ENCODE results near the gene SLC25A12.

SLC25A12 gene

GRCh38 chr2:171879865-171880264 lies 14.2 kb downstream of the SLC25A12 start:
- DNase-seq (ENCODE audit: low spot score), result no peak
- no peak for TF ChIP-seq CTCF (IDR thresholded peaks at IDR 0.05; ENCODE audit: borderline replicate concordance, control extremely low read depth, extremely low read depth, insufficient read depth, missing control alignments)
- in situ Hi-C loops (cut with MboI; ENCODE audit: low sequenced_read_pairs, unreplicated experiment), result no loop called here

GRCh38 chr2:171878481-171878993 lies 15.5 kb downstream of the SLC25A12 start:
- in situ Hi-C loops (cut with MboI; ENCODE audit: low sequenced_read_pairs, unreplicated experiment), result no loop called here
- no peak for TF ChIP-seq CTCF (IDR thresholded peaks at IDR 0.05; ENCODE audit: borderline replicate concordance, control extremely low read depth, extremely low read depth, insufficient read depth, missing control alignments)
- DNase-seq (ENCODE audit: low spot score), result no peak

GRCh38 chr2:171874963-171875362 lies 19.1 kb downstream of the SLC25A12 start:
- no peak for TF ChIP-seq CTCF (IDR thresholded peaks at IDR 0.05; ENCODE audit: borderline replicate concordance, control extremely low read depth, extremely low read depth, insufficient read depth, missing control alignments)
- in situ Hi-C loops (cut with MboI; ENCODE audit: low sequenced_read_pairs, unreplicated experiment), result no loop called here

GRCh38 chr2:171874517-171874916 lies 19.5 kb downstream of the SLC25A12 start:
- DNase-seq (ENCODE audit: low spot score), result no peak
- TF ChIP-seq CTCF (IDR thresholded peaks at IDR 0.05; ENCODE audit: borderline replicate concordance, control extremely low read depth, extremely low read depth, insufficient read depth, missing control alignments), result no peak
- in situ Hi-C loops (cut with MboI; ENCODE audit: low sequenced_read_pairs, unreplicated experiment), result no loop called here

More at GRCh38 chr2:171874963-171875362, 19.1 kb downstream of the SLC25A12 start:
- no peak for DNase-seq (ENCODE audit: low spot score)

GRCh38 chr2:171864357-171864985 lies 29.6 kb downstream of the SLC25A12 start:
- no peak for TF ChIP-seq CTCF (IDR thresholded peaks at IDR 0.05; ENCODE audit: borderline replicate concordance, control extremely low read depth, extremely low read depth, insufficient read depth, missing control alignments)
- in situ Hi-C loops (cut with MboI; ENCODE audit: low sequenced_read_pairs, unreplicated experiment), result no loop called here
- DNase-seq (ENCODE audit: low spot score), result no peak

GRCh38 chr2:171862501-171862900 lies 31.5 kb downstream of the SLC25A12 start:
- no peak for TF ChIP-seq CTCF (IDR thresholded peaks at IDR 0.05; ENCODE audit: borderline replicate concordance, control extremely low read depth, extremely low read depth, insufficient read depth, missing control alignments)
- in situ Hi-C loops (cut with MboI; ENCODE audit: low sequenced_read_pairs, unreplicated experiment), result no loop called here
- no peak for DNase-seq (ENCODE audit: low spot score)
